ENCODE measurements around the gene PIH1D1.
A peak's percentile ranks its signal among the peaks of the same experiment; 100 is the strongest.
"Not testable (repeated sequence)": the region's sequence is repeated elsewhere in the genome, so short reads cannot be mapped to it uniquely, and the experiment has no call there.

Gene PIH1D1

GRCh38 chr19:49456326-49456725 is 4.7 kb upstream of the PIH1D1 start:
- no peak overlapping the region for H3K4me3 ChIP-seq (ENCODE audit: low read length)
- no peak overlapping the region for H2AFZ ChIP-seq (ENCODE audit: low read depth, low read length)
- H3K36me3 ChIP-seq (ENCODE audit: insufficient read depth, low read length), result peaks cover 8% of the 10 kb centered on the region
- H3K4me1 ChIP-seq (ENCODE audit: insufficient read depth, low read length), result peaks cover 3% of the 10 kb centered on the region
- H3K9me3 ChIP-seq (ENCODE audit: low read length), result no peaks in the 10 kb centered on the region
- H3K27me3 ChIP-seq (ENCODE audit: insufficient read depth, low read length), result no peaks in the 10 kb centered on the region

DNA sequence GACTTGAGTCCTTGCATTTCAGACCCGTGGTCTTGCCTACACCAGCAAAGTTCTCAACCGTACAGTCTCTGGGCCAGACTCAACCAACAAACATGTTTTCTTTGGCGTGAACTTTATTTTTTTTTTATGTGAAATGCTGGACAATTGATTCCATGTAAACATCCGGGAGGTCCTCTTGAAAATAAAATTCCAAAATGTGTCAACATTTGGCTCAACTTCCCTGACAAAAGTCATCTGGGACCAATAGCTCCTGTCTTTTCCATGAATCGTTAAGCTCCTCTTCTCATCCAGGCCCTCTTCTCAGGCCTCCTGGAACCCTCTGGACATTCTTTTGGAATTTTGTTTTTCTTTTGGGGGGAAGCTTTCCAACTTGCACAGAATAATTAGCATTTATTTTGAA is 4.2 kb upstream of the PIH1D1 start:
- H3K4me3 ChIP-seq (ENCODE audit: low read length), result no peak overlapping the region
- H3K36me3 ChIP-seq (ENCODE audit: insufficient read depth, low read length), result peaks cover 8% of the 10 kb centered on the region
- no peaks in the 10 kb centered on the region for H3K27me3 ChIP-seq (ENCODE audit: insufficient read depth, low read length)
- no peak overlapping the region for H2AFZ ChIP-seq (ENCODE audit: low read depth, low read length)
- H3K4me1 ChIP-seq (ENCODE audit: insufficient read depth, low read length), result peaks cover 3% of the 10 kb centered on the region
- H3K9me3 ChIP-seq (ENCODE audit: low read length), result no peaks in the 10 kb centered on the region

GRCh38 chr19:49453757-49454240 is 2.2 kb upstream of the PIH1D1 start:
- Histone ChIP-seq H3K27me3 (ENCODE audit: insufficient read depth, low read length) (no peaks in the 10 kb centered on the region), H3K4me3 (ENCODE audit: low read length) (peak overlapping the region; percentile 71), H3K36me3 (ENCODE audit: insufficient read depth, low read length) (peaks cover 6% of the 10 kb centered on the region), H3K9me3 (ENCODE audit: low read length) (no peaks in the 10 kb centered on the region), H3K4me1 (ENCODE audit: insufficient read depth, low read length) (peaks cover 3% of the 10 kb centered on the region), H2AFZ (ENCODE audit: low read depth, low read length) (no peak overlapping the region)

DNA sequence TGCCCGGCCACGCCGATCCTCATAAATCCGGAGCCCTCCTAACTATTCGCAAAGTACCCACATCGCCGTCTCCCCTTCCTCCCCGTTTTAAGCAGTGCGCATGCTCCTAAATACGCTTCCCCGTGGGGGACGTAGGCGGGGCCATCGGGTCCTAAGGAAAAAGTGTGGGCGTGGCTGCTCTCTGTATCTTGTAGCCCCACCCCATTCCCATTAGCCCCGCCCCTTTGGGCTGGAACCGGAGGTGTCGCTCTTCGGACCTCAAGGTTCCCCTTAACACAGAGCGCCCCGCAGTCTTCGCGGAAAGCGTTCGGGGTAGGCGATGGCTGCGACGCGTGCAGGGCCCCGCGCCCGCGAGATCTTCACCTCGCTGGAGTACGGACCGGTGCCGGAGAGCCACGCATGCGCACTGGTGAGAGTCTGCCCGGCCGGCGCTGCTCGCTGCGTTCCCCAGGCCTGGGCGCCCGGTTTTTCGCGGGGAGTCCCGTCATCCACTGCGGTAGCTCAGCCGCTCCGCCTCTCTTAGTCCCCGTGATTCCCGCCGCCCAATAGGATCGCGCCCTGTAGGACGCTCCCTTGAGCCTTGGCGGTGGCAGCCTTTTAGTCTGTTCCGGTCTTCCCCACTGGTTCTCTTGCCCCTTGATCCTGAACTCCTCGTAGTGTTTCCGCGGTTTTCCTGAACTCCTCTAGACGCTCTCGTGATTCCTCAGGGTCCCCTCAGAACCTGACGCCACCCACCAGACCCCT is 1.6 kb upstream of the PIH1D1 start, which contains the start of gene ALDH16A1:
TSS of gene ALDH16A1 (plus strand) at position 213 of the 744 bp plus-strand sequence. CDS start at position 320, 107 bp downstream.
- H3K27me3 ChIP-seq (ENCODE audit: insufficient read depth, low read length), result no peaks in the 10 kb centered on the region
- peak within 1 kb of the TSS; percentile 47 for H2AFZ ChIP-seq (ENCODE audit: low read depth, low read length)
- peak within 1 kb of the TSS; percentile 71 for H3K4me3 ChIP-seq (ENCODE audit: low read length)
- peaks cover 3% of the 10 kb centered on the region for H3K4me1 ChIP-seq (ENCODE audit: insufficient read depth, low read length)
- no peaks in the 10 kb centered on the region for H3K9me3 ChIP-seq (ENCODE audit: low read length)
- H3K36me3 ChIP-seq (ENCODE audit: insufficient read depth, low read length), result peaks cover 12% of the 10 kb centered on the region

GRCh38 chr19:49450405-49450804 is 1.2 kb downstream of the PIH1D1 start:
- Histone ChIP-seq H3K4me3 (ENCODE audit: low read length) (peak overlapping the region; percentile 75), H3K27me3 (ENCODE audit: insufficient read depth, low read length) (no peaks in the 10 kb centered on the region), H3K4me1 (ENCODE audit: insufficient read depth, low read length) (peaks cover 3% of the 10 kb centered on the region), H3K36me3 (ENCODE audit: insufficient read depth, low read length) (peaks cover 25% of the 10 kb centered on the region), H3K9me3 (ENCODE audit: low read length) (no peaks in the 10 kb centered on the region), H2AFZ (ENCODE audit: low read depth, low read length) (no peak overlapping the region)

- peaks cover 25% of the 10 kb centered on the region for H3K36me3 ChIP-seq (ENCODE audit: insufficient read depth, low read length)
- no peaks in the 10 kb centered on the region for H3K4me1 ChIP-seq (ENCODE audit: insufficient read depth, low read length)
- no peaks in the 10 kb centered on the region for H3K27me3 ChIP-seq (ENCODE audit: insufficient read depth, low read length)
- H2AFZ ChIP-seq (ENCODE audit: low read depth, low read length), result no peak overlapping the region
- no peaks in the 10 kb centered on the region for H3K9me3 ChIP-seq (ENCODE audit: low read length)
- no peak overlapping the region for H3K4me3 ChIP-seq (ENCODE audit: low read length)
Measured at GRCh38 chr19:49448432-49448786, 3.2 kb downstream of the PIH1D1 start.

DNA sequence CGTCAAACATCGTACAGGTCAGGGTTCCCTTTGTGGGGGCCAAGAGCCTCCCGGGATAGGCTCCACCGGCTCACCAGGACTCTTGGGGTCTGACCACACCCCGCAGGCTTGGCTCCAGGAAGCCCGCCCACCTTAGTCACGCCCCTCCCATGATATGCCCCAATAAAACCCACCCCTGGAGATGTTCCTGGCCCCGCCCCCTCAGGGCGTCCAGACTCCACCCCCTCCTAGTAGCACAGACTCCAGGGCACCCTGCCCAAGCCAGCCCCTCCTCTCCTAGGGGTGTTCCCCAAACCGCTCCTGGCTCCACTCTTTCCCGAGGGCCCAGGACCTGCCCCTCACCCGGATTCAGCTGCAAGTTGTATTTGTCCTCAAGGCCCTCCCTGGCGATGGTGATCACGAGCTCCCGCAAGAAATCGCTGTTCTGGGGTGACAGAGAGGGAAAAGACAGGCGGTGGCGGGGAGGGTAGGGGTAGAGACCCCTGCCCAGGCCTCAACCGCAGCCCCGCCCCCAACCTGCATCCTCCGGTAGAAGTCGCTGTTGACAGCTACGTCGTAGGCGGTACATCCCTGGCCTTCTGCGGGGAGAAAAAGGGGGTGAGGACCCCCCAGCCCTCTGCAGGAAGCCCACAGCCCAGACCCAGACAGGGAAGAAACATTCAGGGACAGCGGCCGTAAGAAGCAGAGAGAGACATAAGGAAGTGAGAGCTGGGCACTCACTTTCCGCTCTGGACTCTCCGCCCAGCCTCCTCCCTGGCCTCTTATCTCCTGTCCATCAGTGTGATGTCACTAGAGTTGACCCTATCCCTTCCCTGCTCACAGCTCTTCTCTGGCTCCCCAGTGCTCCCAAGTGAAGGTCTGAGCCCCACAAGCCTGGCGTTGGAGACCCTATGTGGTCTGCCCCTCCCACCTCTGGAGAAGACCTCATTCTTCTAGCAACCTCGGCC is 3.9 kb downstream of the PIH1D1 start:
- Histone ChIP-seq H3K9me3 (ENCODE audit: low read length) (no peaks in the 10 kb centered on the region), H2AFZ (ENCODE audit: low read depth, low read length) (no peak overlapping the region), H3K4me1 (ENCODE audit: insufficient read depth, low read length) (peaks cover 4% of the 10 kb centered on the region), H3K36me3 (ENCODE audit: insufficient read depth, low read length) (peaks cover 25% of the 10 kb centered on the region), H3K4me3 (ENCODE audit: low read length) (no peak overlapping the region), H3K27me3 (ENCODE audit: insufficient read depth, low read length) (no peaks in the 10 kb centered on the region)

- no peak overlapping the region for H3K4me3 ChIP-seq (ENCODE audit: low read length)
- H3K9me3 ChIP-seq (ENCODE audit: low read length), result no peaks in the 10 kb centered on the region
- H3K36me3 ChIP-seq (ENCODE audit: insufficient read depth, low read length), result peaks cover 25% of the 10 kb centered on the region
- H2AFZ ChIP-seq (ENCODE audit: low read depth, low read length), result no peak overlapping the region
- peaks cover 12% of the 10 kb centered on the region for H3K27me3 ChIP-seq (ENCODE audit: insufficient read depth, low read length)
- peaks cover 12% of the 10 kb centered on the region for H3K4me1 ChIP-seq (ENCODE audit: insufficient read depth, low read length)
Measured at GRCh38 chr19:49445997-49446396, 5.6 kb downstream of the PIH1D1 start.

- Histone ChIP-seq H3K4me1 (ENCODE audit: insufficient read depth, low read length) (peaks cover 15% of the 10 kb centered on the region), H3K36me3 (ENCODE audit: insufficient read depth, low read length) (peaks cover 21% of the 10 kb centered on the region), H3K27me3 (ENCODE audit: insufficient read depth, low read length) (peaks cover 29% of the 10 kb centered on the region)
- H2AFZ ChIP-seq (ENCODE audit: low read depth, low read length); H3K9me3 ChIP-seq (ENCODE audit: low read length); H3K4me3 ChIP-seq (ENCODE audit: low read length): not testable (repeated sequence)
Measured at GRCh38 chr19:49444100-49444700, 7.4 kb downstream of the PIH1D1 start.

GRCh38 chr19:49443366-49444099 is 8.1 kb downstream of the PIH1D1 start:
- H3K9me3 ChIP-seq (ENCODE audit: low read length), result no peaks in the 10 kb centered on the region
- H2AFZ ChIP-seq (ENCODE audit: low read depth, low read length), result peak overlapping the region; percentile 98
- H3K4me3 ChIP-seq (ENCODE audit: low read length), result peak overlapping the region; percentile 46
- H3K27me3 ChIP-seq (ENCODE audit: insufficient read depth, low read length), result peaks cover 36% of the 10 kb centered on the region
- peaks cover 15% of the 10 kb centered on the region for H3K4me1 ChIP-seq (ENCODE audit: insufficient read depth, low read length)
- peaks cover 16% of the 10 kb centered on the region for H3K36me3 ChIP-seq (ENCODE audit: insufficient read depth, low read length)

GRCh38 chr19:49442771-49443365 is 8.7 kb downstream of the PIH1D1 start:
- peak overlapping the region; percentile 46 for H3K4me3 ChIP-seq (ENCODE audit: low read length)
- peaks cover 42% of the 10 kb centered on the region for H3K27me3 ChIP-seq (ENCODE audit: insufficient read depth, low read length)
- H2AFZ ChIP-seq (ENCODE audit: low read depth, low read length), result peak overlapping the region; percentile 98
- H3K4me1 ChIP-seq (ENCODE audit: insufficient read depth, low read length), result peaks cover 15% of the 10 kb centered on the region
- peaks cover 10% of the 10 kb centered on the region for H3K36me3 ChIP-seq (ENCODE audit: insufficient read depth, low read length)
- no peaks in the 10 kb centered on the region for H3K9me3 ChIP-seq (ENCODE audit: low read length)

DNA sequence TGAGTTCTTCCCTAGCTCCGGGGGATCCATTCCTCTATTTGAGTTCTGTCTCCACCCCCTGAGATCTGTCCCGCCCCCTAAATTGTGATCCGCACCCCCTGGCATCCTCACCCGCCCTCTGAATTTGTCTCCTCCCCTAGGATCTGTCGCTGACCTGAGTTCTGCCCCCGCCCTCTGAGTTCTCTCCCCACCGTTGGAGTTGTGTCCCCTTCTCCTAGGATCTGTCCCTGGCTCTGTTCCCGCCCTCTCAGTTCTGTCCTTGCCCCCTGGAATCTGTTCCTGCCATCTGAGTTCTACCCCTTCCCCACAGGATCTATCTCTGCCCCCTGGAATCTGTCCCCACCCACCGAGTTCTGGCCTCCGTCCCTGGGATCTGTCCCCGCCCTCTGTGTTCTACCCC is 9.3 kb downstream of the PIH1D1 start:
- Histone ChIP-seq H2AFZ (ENCODE audit: low read depth, low read length) (no peak overlapping the region), H3K36me3 (ENCODE audit: insufficient read depth, low read length) (peaks cover 7% of the 10 kb centered on the region), H3K4me1 (ENCODE audit: insufficient read depth, low read length) (peaks cover 15% of the 10 kb centered on the region), H3K27me3 (ENCODE audit: insufficient read depth, low read length) (peaks cover 47% of the 10 kb centered on the region), H3K9me3 (ENCODE audit: low read length) (no peaks in the 10 kb centered on the region), H3K4me3 (ENCODE audit: low read length) (no peak overlapping the region)
